Caco-2 (cell line): ENCODE data around the gene ERO1A. TPM values are rescaled to one million over a fixed set of nuclear protein-coding genes. Genes with fewer than 3 reads are reported as not detected.

Experiments
- BruUV-seq: library from RNA; stranded (reverse); fragments of 400-500 nt; replicated peaks from 2 replicates; lab custom pipeline; 2021; lab: Mats Ljungman, UMichigan
- CTCF ChIA-PET: fragments of 300-600 bp; sonication (Branson Sonifier 250); formaldehyde crosslinking; loops from one replicate; lab custom pipeline; 2022; ENCODE audit warnings: antibody characterized with exemption; lab: Charles Lee
- POLR2A ChIA-PET: fragments of 300-600 bp; sonication (Branson Sonifier 250); formaldehyde crosslinking; loops from one replicate; lab custom pipeline; 2022; ENCODE audit warnings: antibody characterized with exemption; lab: Charles Lee
- DNase-seq, 2 experiments: peaks; one replicate each; pipeline versions ENCODE4 v3.0.0 to v3.0.0-alpha.2; 2020 to 2022
- H3K27me3 ChIP-seq: replicated peaks from 2 replicates; pipeline ENCODE4 v1.6.0; 2011; ENCODE audit warnings: low read length; ENCODE audit not compliant: control insufficient read depth, insufficient read depth
- H3K36me3 ChIP-seq: 2 replicates; pipeline ENCODE4 v1.5.1; 2011; ENCODE audit warnings: low read length; ENCODE audit not compliant: control insufficient read depth, insufficient read depth
- H3K4me1 ChIP-seq: fragments of 250-450 bp; sonication (Bioruptor Pico); 2 replicates; pipeline ENCODE4 v1.5.1; 2020; ENCODE audit warnings: mild to moderate bottlenecking
- H3K4me3 ChIP-seq: 2 replicates; pipeline ENCODE4 v1.5.1; 2011; ENCODE audit warnings: low read depth, mild to moderate bottlenecking, control low read depth, low read length
- H3K9me3 ChIP-seq: fragments of 250-450 bp; sonication (Bioruptor Pico); 2 replicates; pipeline ENCODE4 v1.5.1; 2020; ENCODE audit warnings: mild to moderate bottlenecking, moderate library complexity
- H3K27ac Mint-ChIP-seq: one replicate; pipeline ENCODE4 v1.8.0; 2022; ENCODE audit warnings: mixed read lengths; ENCODE audit not compliant: unreplicated experiment
- H3K27me3 Mint-ChIP-seq: one replicate; pipeline ENCODE4 v1.8.0; 2022; ENCODE audit warnings: mixed read lengths; ENCODE audit not compliant: insufficient read depth, unreplicated experiment
- H3K36me3 Mint-ChIP-seq: one replicate; pipeline ENCODE4 v1.8.0; 2022; ENCODE audit warnings: mild to moderate bottlenecking, mixed read lengths; ENCODE audit not compliant: insufficient read depth, unreplicated experiment
- H3K4me1 Mint-ChIP-seq: one replicate; pipeline ENCODE4 v1.8.0; 2022; ENCODE audit warnings: low read depth, mixed read lengths; ENCODE audit not compliant: unreplicated experiment
- H3K4me3 Mint-ChIP-seq: one replicate; pipeline ENCODE4 v1.8.0; 2022; ENCODE audit warnings: mild to moderate bottlenecking, moderate library complexity, mixed read lengths; ENCODE audit not compliant: unreplicated experiment
- H3K9me3 Mint-ChIP-seq: one replicate; pipeline ENCODE4 v1.8.0; 2022; ENCODE audit warnings: mixed read lengths; ENCODE audit not compliant: unreplicated experiment
- intact Hi-C: fragments of 100-400 bp; cut with micrococcal nuclease; formaldehyde crosslinking; loops from one replicate; pipeline ENCODE4 v1.10.0; 2022; ENCODE audit not compliant: unreplicated experiment
- total RNA-seq: library from RNA; stranded (reverse); gene quantifications from 2 replicates; pipeline ENCODE4 v1.2.3, GENCODE V29; 2022
- TF ChIP-seq, protein P1 (sequence below), 2 experiments: fragments of 200-600 bp in 1 of 2; IDR thresholded peaks; 1 replicate in 1 of 2; 2 replicates in 1 of 2; pipeline versions ENCODE4 v1.5.1 to v1.8.0; 2011 to 2022; ENCODE audit warnings: antibody characterized with exemption in 1 of 2, control low read depth in 1 of 2, inconsistent platforms in 1 of 2, low read depth in 1 of 2, low read length in 1 of 2, mild to moderate bottlenecking in 1 of 2, moderate library complexity in 1 of 2; ENCODE audit not compliant: insufficient read depth in 1 of 2, severe bottlenecking in 1 of 2, unreplicated experiment in 1 of 2

The ERO1A gene
- total RNA-seq, 1 experiment from 2014 or later: 73.6 TPM

- H3K27me3 Mint-ChIP-seq: no peaks in the 10 kb centered on the region
- Histone ChIP-seq H3K36me3 (no peaks in the 10 kb centered on the region), H3K4me3 (no peak overlapping the region), H3K9me3 (no peaks in the 10 kb centered on the region), H3K4me1 (no peaks in the 10 kb centered on the region), H3K27me3 (no peaks in the 10 kb centered on the region)
- no peak overlapping the region for H3K4me3 Mint-ChIP-seq
- TF ChIP-seq, protein P1, sequence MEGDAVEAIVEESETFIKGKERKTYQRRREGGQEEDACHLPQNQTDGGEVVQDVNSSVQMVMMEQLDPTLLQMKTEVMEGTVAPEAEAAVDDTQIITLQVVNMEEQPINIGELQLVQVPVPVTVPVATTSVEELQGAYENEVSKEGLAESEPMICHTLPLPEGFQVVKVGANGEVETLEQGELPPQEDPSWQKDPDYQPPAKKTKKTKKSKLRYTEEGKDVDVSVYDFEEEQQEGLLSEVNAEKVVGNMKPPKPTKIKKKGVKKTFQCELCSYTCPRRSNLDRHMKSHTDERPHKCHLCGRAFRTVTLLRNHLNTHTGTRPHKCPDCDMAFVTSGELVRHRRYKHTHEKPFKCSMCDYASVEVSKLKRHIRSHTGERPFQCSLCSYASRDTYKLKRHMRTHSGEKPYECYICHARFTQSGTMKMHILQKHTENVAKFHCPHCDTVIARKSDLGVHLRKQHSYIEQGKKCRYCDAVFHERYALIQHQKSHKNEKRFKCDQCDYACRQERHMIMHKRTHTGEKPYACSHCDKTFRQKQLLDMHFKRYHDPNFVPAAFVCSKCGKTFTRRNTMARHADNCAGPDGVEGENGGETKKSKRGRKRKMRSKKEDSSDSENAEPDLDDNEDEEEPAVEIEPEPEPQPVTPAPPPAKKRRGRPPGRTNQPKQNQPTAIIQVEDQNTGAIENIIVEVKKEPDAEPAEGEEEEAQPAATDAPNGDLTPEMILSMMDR (IDR thresholded peaks at IDR 0.05; ENCODE audit: insufficient read depth in 1 of 2, low read depth in 1 of 2, low read length in 1 of 2, severe bottlenecking in 1 of 2, unreplicated experiment in 1 of 2): peak; percentile 51 to 56
- BruUV-seq: no TSS peak
- H3K9me3 Mint-ChIP-seq: no peaks in the 10 kb centered on the region
- no peak overlapping the region for H3K27ac Mint-ChIP-seq
- peaks cover 45% of the 10 kb centered on the region for H3K36me3 Mint-ChIP-seq
- peak in 1 of 2 experiments; percentile 28 for DNase-seq
- POLR2A ChIA-PET: no interaction called here
- no peaks in the 10 kb centered on the region for H3K4me1 Mint-ChIP-seq
- CTCF ChIA-PET: no interaction called here
- intact Hi-C loops: no loop called here
Observed at GRCh38 chr14:52678591-52678990, 16.8 kb downstream of the ERO1A start.

GRCh38 chr14:52663850-52664249 is 31.5 kb downstream of the ERO1A start:
- TF ChIP-seq, protein P1 (IDR thresholded peaks at IDR 0.05; ENCODE audit: insufficient read depth in 1 of 2, low read depth in 1 of 2, low read length in 1 of 2, severe bottlenecking in 1 of 2, unreplicated experiment in 1 of 2): no peak
- H3K27me3 ChIP-seq: no peaks in the 10 kb centered on the region
- Mint-ChIP-seq H3K36me3 (peaks cover 4% of the 10 kb centered on the region), H3K27ac (no peak overlapping the region), H3K9me3 (no peaks in the 10 kb centered on the region), H3K27me3 (no peaks in the 10 kb centered on the region), H3K4me1 (no peaks in the 10 kb centered on the region), H3K4me3 (no peak overlapping the region)
- no peaks in the 10 kb centered on the region for H3K9me3 ChIP-seq
- CTCF ChIA-PET: no interaction called here
- H3K4me3 ChIP-seq: no peak overlapping the region
- intact Hi-C loops: loop anchor here (10.0 kb wide), 1 partner anchor 109 kb away; the partner anchor contains the start of genes GPR137C and TXNDC16
- H3K4me1 ChIP-seq: no peaks in the 10 kb centered on the region
- POLR2A ChIA-PET: no interaction called here
- DNase-seq: no peak
- no TSS peak for BruUV-seq
- H3K36me3 ChIP-seq: no peaks in the 10 kb centered on the region

DNA sequence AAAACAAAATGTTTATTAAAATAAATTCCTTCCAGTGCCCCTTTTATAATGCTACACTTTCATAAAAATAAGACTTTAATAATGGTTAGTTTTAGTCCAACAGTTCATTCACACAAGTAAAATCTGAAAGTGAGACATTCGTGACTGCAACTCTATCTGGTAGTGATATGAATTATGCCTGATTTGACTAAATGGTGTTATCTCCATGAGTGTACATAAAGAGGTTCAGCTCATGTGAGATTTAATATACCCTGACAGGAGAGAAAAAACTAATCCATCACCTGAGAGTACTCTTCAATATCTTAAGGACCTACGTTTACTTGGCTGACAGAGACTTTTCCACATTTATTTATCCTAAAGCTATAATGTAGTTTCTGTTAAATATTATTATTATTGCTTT is 34.0 kb downstream of the ERO1A start:
- intact Hi-C loops: loop anchor here (10.0 kb wide), 1 partner anchor 107 kb away; the partner anchor contains the start of genes GPR137C and TXNDC16
- no peak overlapping the region for H3K4me3 ChIP-seq
- no TSS peak for BruUV-seq
- H3K4me1 ChIP-seq: no peaks in the 10 kb centered on the region
- Mint-ChIP-seq H3K4me1 (no peaks in the 10 kb centered on the region), H3K4me3 (no peak overlapping the region), H3K27me3 (no peaks in the 10 kb centered on the region), H3K27ac (no peak overlapping the region), H3K36me3 (no peaks in the 10 kb centered on the region), H3K9me3 (no peaks in the 10 kb centered on the region)
- TF ChIP-seq, protein P1 (IDR thresholded peaks at IDR 0.05; ENCODE audit: insufficient read depth in 1 of 2, low read depth in 1 of 2, low read length in 1 of 2, severe bottlenecking in 1 of 2, unreplicated experiment in 1 of 2): no peak
- DNase-seq: no peak
- no peaks in the 10 kb centered on the region for H3K9me3 ChIP-seq
- ChIA-PET POLR2A (no interaction called here), CTCF (no interaction called here)
- no peaks in the 10 kb centered on the region; the same call in 1 of the 2 replicates for H3K36me3 ChIP-seq
- H3K27me3 ChIP-seq: no peaks in the 10 kb centered on the region
